Osteoblast (primary cell): Measurements from ENCODE around the gene RPN2. TPM values are rescaled to one million over a fixed set of nuclear protein-coding genes. Genes with fewer than 3 reads are reported as not detected.

Experiments used
- DNase-seq: peaks from one replicate; pipeline ENCODE4 v3.0.0; 2011; ENCODE audit warnings: low spot score, mixed read lengths; ENCODE audit not compliant: insufficient read length; ENCODE audit errors: missing footprints
- H2AFZ ChIP-seq: 2 replicates; pipeline ENCODE4 v1.6.0; 2011; ENCODE audit warnings: mild to moderate bottlenecking, low read length
- H3K27ac ChIP-seq: 2 replicates; pipeline ENCODE4 v1.5.1; 2011; ENCODE audit warnings: mild to moderate bottlenecking, low read depth, low read length, moderate library complexity
- H3K27me3 ChIP-seq: 2 replicates; pipeline ENCODE4 v1.6.0; 2012; ENCODE audit warnings: mild to moderate bottlenecking, control low read depth, inconsistent platforms, low read length, moderate library complexity; ENCODE audit not compliant: insufficient read depth
- H3K36me3 ChIP-seq: 2 replicates; pipeline ENCODE4 v1.5.1; 2011; ENCODE audit warnings: mild to moderate bottlenecking, low read length, control low read depth, moderate library complexity; ENCODE audit not compliant: insufficient read depth
- H3K4me1 ChIP-seq: 2 replicates; pipeline ENCODE4 v1.5.1; 2011; ENCODE audit warnings: mild to moderate bottlenecking, low read length, control low read depth, moderate library complexity; ENCODE audit not compliant: insufficient read depth
- H3K4me2 ChIP-seq: 2 replicates; pipeline ENCODE4 v1.6.0; 2011; ENCODE audit warnings: mild to moderate bottlenecking, low read length; ENCODE audit not compliant: insufficient read depth
- H3K4me3 ChIP-seq: fragments of 200-600 bp; sonication (generic); 3 replicates; pipeline ENCODE4 v1.5.1; 2012; ENCODE audit warnings: mild to moderate bottlenecking, low read length, inconsistent platforms; ENCODE audit not compliant: insufficient read depth
- H3K79me2 ChIP-seq: 2 replicates; pipeline ENCODE4 v1.6.0; 2012; ENCODE audit warnings: mild to moderate bottlenecking, low read length, control low read depth, inconsistent platforms; ENCODE audit not compliant: insufficient read depth
- H3K9me3 ChIP-seq: 2 replicates; pipeline ENCODE4 v1.5.1; 2011; ENCODE audit warnings: low read depth, low read length, control low read depth
- H4K20me1 ChIP-seq: 2 replicates; pipeline ENCODE4 v1.6.0; 2012; ENCODE audit warnings: mild to moderate bottlenecking, low read length, control low read depth; ENCODE audit not compliant: insufficient read depth
- total RNA-seq: library from RNA; depleted of rRNA; stranded (reverse); fragments of >200 nt; gene quantifications from 2 replicates; pipeline ENCODE4 v1.2.3, GENCODE V29; 2012
- TF ChIP-seq, protein P1 (sequence below): IDR thresholded peaks from 2 replicates; pipeline ENCODE4 v1.5.1; 2011; ENCODE audit warnings: mild to moderate bottlenecking, low read depth, low read length, moderate library complexity; ENCODE audit errors: extremely low read depth

The RPN2 gene
- total RNA-seq, 1 donor: 213 TPM

DNA sequence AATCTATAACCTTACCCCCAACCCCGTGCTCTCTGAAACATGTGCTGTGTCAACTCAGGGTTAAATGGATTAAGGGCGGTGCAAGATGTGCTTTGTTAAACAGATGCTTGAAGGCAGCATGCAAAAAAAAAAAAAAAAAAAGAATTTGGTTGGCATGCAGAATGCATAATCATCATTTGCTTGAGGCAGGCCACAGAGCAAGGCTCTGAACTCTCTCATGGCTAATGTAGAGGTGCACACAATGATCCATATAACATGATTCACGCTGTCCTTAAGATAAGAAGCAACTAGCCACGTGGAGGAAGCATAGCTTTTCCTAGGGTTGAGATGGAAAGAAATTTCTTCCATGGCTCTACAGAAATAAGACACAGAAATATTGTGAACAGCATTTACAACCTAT is 27.6 kb upstream of the RPN2 start:
- H3K4me1 ChIP-seq: no peaks in the 10 kb centered on the region
- H3K9me3 ChIP-seq: no peaks in the 10 kb centered on the region
- no peak overlapping the region for H3K4me2 ChIP-seq
- no peaks in the 10 kb centered on the region for H3K36me3 ChIP-seq
- TF ChIP-seq, protein P1, sequence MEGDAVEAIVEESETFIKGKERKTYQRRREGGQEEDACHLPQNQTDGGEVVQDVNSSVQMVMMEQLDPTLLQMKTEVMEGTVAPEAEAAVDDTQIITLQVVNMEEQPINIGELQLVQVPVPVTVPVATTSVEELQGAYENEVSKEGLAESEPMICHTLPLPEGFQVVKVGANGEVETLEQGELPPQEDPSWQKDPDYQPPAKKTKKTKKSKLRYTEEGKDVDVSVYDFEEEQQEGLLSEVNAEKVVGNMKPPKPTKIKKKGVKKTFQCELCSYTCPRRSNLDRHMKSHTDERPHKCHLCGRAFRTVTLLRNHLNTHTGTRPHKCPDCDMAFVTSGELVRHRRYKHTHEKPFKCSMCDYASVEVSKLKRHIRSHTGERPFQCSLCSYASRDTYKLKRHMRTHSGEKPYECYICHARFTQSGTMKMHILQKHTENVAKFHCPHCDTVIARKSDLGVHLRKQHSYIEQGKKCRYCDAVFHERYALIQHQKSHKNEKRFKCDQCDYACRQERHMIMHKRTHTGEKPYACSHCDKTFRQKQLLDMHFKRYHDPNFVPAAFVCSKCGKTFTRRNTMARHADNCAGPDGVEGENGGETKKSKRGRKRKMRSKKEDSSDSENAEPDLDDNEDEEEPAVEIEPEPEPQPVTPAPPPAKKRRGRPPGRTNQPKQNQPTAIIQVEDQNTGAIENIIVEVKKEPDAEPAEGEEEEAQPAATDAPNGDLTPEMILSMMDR: no peak
- no peak overlapping the region for H3K4me3 ChIP-seq
- no peak overlapping the region for H3K27ac ChIP-seq
- no peaks in the 10 kb centered on the region for H3K79me2 ChIP-seq
- DNase-seq: no peak
- no peaks in the 10 kb centered on the region for H4K20me1 ChIP-seq
- H3K27me3 ChIP-seq: no peaks in the 10 kb centered on the region
- H2AFZ ChIP-seq: no peak overlapping the region

DNA sequence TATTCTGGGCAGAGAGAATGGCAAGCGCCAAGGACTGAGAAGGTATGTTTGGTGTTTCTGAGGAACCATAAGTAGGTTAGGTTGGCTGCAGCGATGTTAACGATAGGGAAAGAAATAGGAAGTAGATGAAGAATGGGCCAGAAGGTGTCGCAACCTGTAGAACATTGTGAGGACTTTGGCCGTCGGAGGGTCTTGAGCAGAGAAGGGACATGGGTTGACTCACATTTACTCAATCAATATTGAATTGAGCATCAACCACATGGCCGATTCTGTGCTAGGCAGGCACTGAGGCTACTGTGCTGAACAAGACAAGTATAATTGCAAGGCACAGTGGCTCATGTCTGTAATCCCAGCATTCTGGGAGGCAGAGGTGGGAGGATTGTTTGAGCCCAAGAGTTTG is 26.8 kb upstream of the RPN2 start:
- Histone ChIP-seq H3K27ac (no peak overlapping the region), H3K4me2 (no peak overlapping the region), H3K4me1 (no peaks in the 10 kb centered on the region), H2AFZ (no peak overlapping the region), H4K20me1 (no peaks in the 10 kb centered on the region), H3K36me3 (no peaks in the 10 kb centered on the region), H3K79me2 (no peaks in the 10 kb centered on the region), H3K4me3 (no peak overlapping the region), H3K9me3 (no peaks in the 10 kb centered on the region), H3K27me3 (no peaks in the 10 kb centered on the region)
- TF ChIP-seq, protein P1: no peak
- no peak for DNase-seq

DNA sequence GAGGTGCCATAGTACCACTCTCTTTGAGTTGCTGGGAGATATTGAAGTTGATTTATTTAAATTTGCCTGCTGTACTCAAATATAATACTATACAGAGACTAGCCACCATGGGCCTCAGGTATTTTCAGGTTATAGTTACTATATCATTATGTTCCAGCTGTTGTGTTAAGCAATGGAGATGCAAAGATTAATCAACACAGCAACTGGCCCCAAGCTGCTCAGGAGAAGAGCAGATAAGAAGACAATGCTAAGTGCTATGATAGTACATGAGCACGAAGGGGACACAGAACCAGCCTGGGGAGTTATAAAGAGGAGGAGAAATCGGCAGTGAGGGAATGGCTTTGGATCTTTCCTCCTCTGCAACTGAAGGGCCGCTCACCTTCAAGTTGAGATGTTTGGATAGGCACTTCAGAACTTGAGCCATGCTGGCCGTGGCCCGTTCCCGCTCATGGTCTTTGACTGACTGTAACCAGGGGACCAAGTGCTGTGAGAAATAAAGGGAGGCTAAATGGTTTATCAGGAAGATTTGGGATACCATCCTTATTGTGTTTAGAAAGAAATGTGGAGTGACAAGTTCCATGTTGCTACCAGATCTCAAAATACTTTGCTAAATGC is 24.3 kb upstream of the RPN2 start:
- Histone ChIP-seq H4K20me1 (no peaks in the 10 kb centered on the region), H3K9me3 (no peaks in the 10 kb centered on the region), H3K4me2 (no peak overlapping the region), H2AFZ (no peak overlapping the region), H3K36me3 (no peaks in the 10 kb centered on the region), H3K27ac (no peak overlapping the region), H3K4me1 (no peaks in the 10 kb centered on the region), H3K79me2 (no peaks in the 10 kb centered on the region), H3K4me3 (no peak overlapping the region), H3K27me3 (no peaks in the 10 kb centered on the region)
- DNase-seq: no peak
- TF ChIP-seq, protein P1: no peak

DNA sequence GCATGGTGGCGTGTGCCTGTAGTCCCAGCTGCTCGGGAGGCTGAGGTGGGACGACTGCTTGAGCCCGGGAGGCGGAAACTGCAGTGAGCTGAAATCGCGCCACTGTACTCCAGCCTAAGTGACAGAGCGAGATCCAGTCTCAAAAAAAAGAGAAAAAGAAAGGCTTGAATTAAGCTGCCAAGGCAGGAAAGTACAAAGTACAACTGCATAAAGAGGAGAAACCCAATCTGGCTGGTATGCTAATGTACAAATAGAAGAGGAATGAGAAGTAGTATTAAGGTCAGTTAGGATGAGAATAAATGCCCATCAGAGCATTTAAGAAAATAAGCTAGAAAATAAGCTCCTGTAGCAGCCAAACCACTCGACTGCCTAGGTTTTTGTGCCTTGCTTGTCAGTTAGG is 23.1 kb upstream of the RPN2 start:
- no peak overlapping the region for H2AFZ ChIP-seq
- TF ChIP-seq, protein P1: no peak
- no peaks in the 10 kb centered on the region for H3K79me2 ChIP-seq
- H3K4me2 ChIP-seq: no peak overlapping the region
- no peaks in the 10 kb centered on the region for H4K20me1 ChIP-seq
- no peaks in the 10 kb centered on the region for H3K27me3 ChIP-seq
- H3K27ac ChIP-seq: no peak overlapping the region
- H3K9me3 ChIP-seq: no peaks in the 10 kb centered on the region
- no peak overlapping the region for H3K4me3 ChIP-seq
- no peak for DNase-seq
- H3K36me3 ChIP-seq: no peaks in the 10 kb centered on the region
- H3K4me1 ChIP-seq: no peaks in the 10 kb centered on the region
